SK-N-SH treated with all-trans-retinoic acid at 6 μM for 48 hours (cell line): ENCODE data around the gene MESP1.

Source experiments
- CSDC2 ChIP-seq: fragments of 250-450 bp; sonication (Bioruptor Pico); IDR thresholded peaks from 2 replicates; pipeline ENCODE4 v1.5.0; 2020; ENCODE audit warnings: mild to moderate bottlenecking, moderate library complexity
- ESRRG ChIP-seq: fragments of 250-450 bp; sonication (Bioruptor Pico); IDR thresholded peaks from 2 replicates; pipeline ENCODE4 v1.6.1; 2021; ENCODE audit warnings: mild to moderate bottlenecking
- PATZ1 ChIP-seq: fragments of 250-450 bp; sonication (Bioruptor Pico); IDR thresholded peaks from 2 replicates; pipeline ENCODE4 v1.8.0; 2020; ENCODE audit warnings: mild to moderate bottlenecking, moderate library complexity, borderline replicate concordance
- RARB ChIP-seq: fragments of 250-450 bp; sonication (Bioruptor Pico); IDR thresholded peaks from 2 replicates; pipeline ENCODE4 v1.8.0; 2021; ENCODE audit warnings: mild to moderate bottlenecking, moderate library complexity
- ZC3H10 ChIP-seq: fragments of 250-450 bp; sonication (Bioruptor Pico); IDR thresholded peaks from 2 replicates; pipeline ENCODE4 v1.5.1; 2021; ENCODE audit warnings: mild to moderate bottlenecking, moderate library complexity
- ZFP3 ChIP-seq: fragments of 250-450 bp; sonication (Bioruptor Pico); IDR thresholded peaks from 2 replicates; pipeline ENCODE4 v1.5.0; 2020; ENCODE audit warnings: mild to moderate bottlenecking, moderate library complexity
- ZNF70 ChIP-seq: fragments of 450-650 bp; formaldehyde crosslinking; IDR thresholded peaks from 2 replicates; pipeline ENCODE4 v1.5.0; 2020; ENCODE audit warnings: mild to moderate bottlenecking, moderate library complexity
- TF ChIP-seq, protein P1 (sequence below): fragments of 250-450 bp; sonication (Bioruptor Pico); IDR thresholded peaks from 2 replicates; pipeline ENCODE4 v1.5.1; 2020; ENCODE audit warnings: low read depth, mild to moderate bottlenecking, moderate library complexity

GRCh38 chr15:89767411-89767915 is 16.4 kb upstream of the MESP1 start:
- no peak for TF ChIP-seq ZC3H10 (CRISPR knock-in tag)
- no peak for TF ChIP-seq PATZ1 (CRISPR knock-in tag)
- TF ChIP-seq ZFP3 (CRISPR knock-in tag) = no peak
- no peak for TF ChIP-seq RARB (CRISPR knock-in tag)
- TF ChIP-seq, protein P1, sequence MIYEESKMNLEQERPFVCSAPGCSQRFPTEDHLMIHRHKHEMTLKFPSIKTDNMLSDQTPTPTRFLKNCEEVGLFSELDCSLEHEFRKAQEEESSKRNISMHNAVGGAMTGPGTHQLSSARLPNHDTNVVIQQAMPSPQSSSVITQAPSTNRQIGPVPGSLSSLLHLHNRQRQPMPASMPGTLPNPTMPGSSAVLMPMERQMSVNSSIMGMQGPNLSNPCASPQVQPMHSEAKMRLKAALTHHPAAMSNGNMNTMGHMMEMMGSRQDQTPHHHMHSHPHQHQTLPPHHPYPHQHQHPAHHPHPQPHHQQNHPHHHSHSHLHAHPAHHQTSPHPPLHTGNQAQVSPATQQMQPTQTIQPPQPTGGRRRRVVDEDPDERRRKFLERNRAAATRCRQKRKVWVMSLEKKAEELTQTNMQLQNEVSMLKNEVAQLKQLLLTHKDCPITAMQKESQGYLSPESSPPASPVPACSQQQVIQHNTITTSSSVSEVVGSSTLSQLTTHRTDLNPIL (CRISPR knock-in tag) = no peak
- TF ChIP-seq ZNF70 (CRISPR knock-in tag) = no peak
- no peak for TF ChIP-seq ESRRG (CRISPR knock-in tag)
- TF ChIP-seq CSDC2 (CRISPR knock-in tag) = no peak
